Omental fat pad (tissue), 4 donors: ENCODE measurements around the gene TMED1. TPM values are rescaled to one million over a fixed set of nuclear protein-coding genes. Genes with fewer than 3 reads are reported as not detected.

Source experiments
- ATAC-seq: fragments of 150-250 bp; one replicate; pipeline ENCODE4 v1.9.1; 2016; ENCODE audit warnings: mild to moderate bottlenecking, moderate library complexity; ENCODE audit not compliant: low FRiP score
- DNase-seq: peaks from one replicate; pipeline ENCODE4 v3.0.0-alpha.2; 2019; ENCODE audit warnings: low spot score
- CTCF ChIP-seq, 3 donors: fragments of 450-650 bp; IDR thresholded peaks; one replicate each; pipeline ENCODE4 v1.5.1; 2016 to 2017; ENCODE audit warnings: antibody characterized with exemption in 3 of 3, mild to moderate bottlenecking in 3 of 3, moderate library complexity in 2 of 3
- small RNA-seq: library from RNA; depleted of rRNA; stranded (forward); fragments of <200 nt; gene quantifications from one replicate; pipeline ENCODE3, GENCODE V24; 2016
- total RNA-seq, 4 donors: library from RNA; depleted of rRNA; stranded (reverse); fragments of >200 nt; gene quantifications; one replicate each; pipeline ENCODE4 v1.1.0, GENCODE V29; 2016

TMED1 gene
- total RNA-seq, 4 donors from 2014 or later: 30.1 to 35.7 (median 32.4) TPM

- no peak for DNase-seq
- ATAC-seq: no peak
- no peak for TF ChIP-seq CTCF (IDR thresholded peaks at IDR 0.05)
Measured at GRCh38 chr19:10789866-10790265, 46.1 kb downstream of the TMED1 start.

- no peak for ATAC-seq
Measured at GRCh38 chr19:10788146-10788545, 47.9 kb downstream of the TMED1 start.

GRCh38 chr19:10784257-10784656 lies 51.8 kb downstream of the TMED1 start:
- ATAC-seq: no peak
- no peak for TF ChIP-seq CTCF (IDR thresholded peaks at IDR 0.05)
- DNase-seq: no peak

More at GRCh38 chr19:10788146-10788545, 47.9 kb downstream of the TMED1 start:
- TF ChIP-seq CTCF (IDR thresholded peaks at IDR 0.05): no peak
- DNase-seq: no peak

- no peak for TF ChIP-seq CTCF (IDR thresholded peaks at IDR 0.05)
- no peak for DNase-seq
- no peak for ATAC-seq
Measured at GRCh38 chr19:10782795-10783194, 53.2 kb downstream of the TMED1 start.

Small RNA genes lying within 50 kb of the gene (small RNA-seq; reads per million reads assigned to genes)
- gene MIR199A1 (not detected), gene MIR6793 (not detected)

Other genes starting within 250 kb of the TMED1 start
- gene AP1M2, start 248.9 kb downstream of the TMED1 start, total RNA-seq: 1 to 10 TPM in 3 of 4 donors, not detected in 1; 1.8 to 8.2 (median 2.4) TPM
- gene SLC44A2, start 210.7 kb downstream of the TMED1 start, total RNA-seq: 100 to 1,000 TPM in 2 of 4 donors, 10 to 100 TPM in 2; 49.3 to 114 (median 85.0) TPM
- gene ILF3, start 181.9 kb downstream of the TMED1 start, total RNA-seq: 100 to 1,000 TPM; 101 to 237 (median 120) TPM
- 10 to 100 TPM; 25.0 to 40.2 (median 28.9) TPM for gene QTRT1, start 134.8 kb downstream of the TMED1 start, total RNA-seq
- gene DNM2, start 118.1 kb downstream of the TMED1 start, total RNA-seq: 100 to 1,000 TPM in 2 of 4 donors, 10 to 100 TPM in 2; 76.5 to 135 (median 99.9) TPM
- 1 to 10 TPM; 1.0 to 7.9 (median 4.9) TPM for gene C19orf38, start 12.2 kb upstream of the TMED1 start, total RNA-seq
- 10 to 100 TPM; 11.8 to 20.5 (median 16.5) TPM for gene CARM1, start 35.3 kb upstream of the TMED1 start, total RNA-seq
- gene YIPF2, start 92.4 kb upstream of the TMED1 start, total RNA-seq: 10 to 100 TPM; 31.0 to 52.4 (median 39.1) TPM
- gene TIMM29, start 92.6 kb upstream of the TMED1 start, total RNA-seq: 10 to 100 TPM; 14.7 to 22.1 (median 20.3) TPM
- 10 to 100 TPM; 42.4 to 89.9 (median 57.8) TPM for gene SMARCA4, start 124.8 kb upstream of the TMED1 start, total RNA-seq